HG03175 (cell line): ENCODE measurements around the gene GBP7.
A peak's percentile ranks its signal among the peaks of the same experiment; 100 is the strongest.

Source experiments
- ATAC-seq: cut with Tn5 transposase; IDR thresholded peaks from one replicate; pipeline ENCODE4 v1.9.1; 2021; ENCODE audit warnings: mild to moderate bottlenecking, moderate library complexity; ENCODE audit not compliant: unreplicated experiment

Gene GBP7

GRCh38 chr1:89125240-89125912, 50.4 kb downstream of the GBP7 start:
- ATAC-seq: peak; percentile 5

- no peak for ATAC-seq
Measured at GRCh38 chr1:89121641-89122040, 54.2 kb downstream of the GBP7 start.

- no peak for ATAC-seq
Measured at GRCh38 chr1:89114662-89115061, 61.1 kb downstream of the GBP7 start.

- no peak for ATAC-seq
Measured at GRCh38 chr1:89112871-89113613, 62.8 kb downstream of the GBP7 start.

GRCh38 chr1:89104687-89105086, 71.1 kb downstream of the GBP7 start:
- ATAC-seq: no peak

- no peak for ATAC-seq
Measured at GRCh38 chr1:89104147-89104546, 71.7 kb downstream of the GBP7 start.

GRCh38 chr1:89102021-89102420, 73.8 kb downstream of the GBP7 start:
- no peak for ATAC-seq

GRCh38 chr1:89100412-89100811, 75.4 kb downstream of the GBP7 start:
- ATAC-seq: no peak

GRCh38 chr1:89098857-89099256, 76.9 kb downstream of the GBP7 start:
- no peak for ATAC-seq

- ATAC-seq: no peak
Measured at GRCh38 chr1:89095737-89096136, 80.1 kb downstream of the GBP7 start.

GRCh38 chr1:89089962-89090361, 85.8 kb downstream of the GBP7 start:
- ATAC-seq: no peak

GRCh38 chr1:89088572-89088971, 87.2 kb downstream of the GBP7 start:
- ATAC-seq: no peak

GRCh38 chr1:89087241-89087640, 88.6 kb downstream of the GBP7 start:
- no peak for ATAC-seq

- ATAC-seq: peak; percentile 45
Measured at GRCh38 chr1:89085781-89086180, 90.0 kb downstream of the GBP7 start.
